IMR-90 (cell line): Measurements from ENCODE around the gene TM4SF4. TPM values are rescaled to one million over a fixed set of nuclear protein-coding genes. Genes with fewer than 3 reads are reported as not detected.

Experiments used
- ATAC-seq: fragments of 200-7000 bp; cut with Tn5 transposase; 2 replicates; pipeline ENCODE4 v1.9.1; 2020; ENCODE audit warnings: low read depth, mild to moderate bottlenecking, moderate library complexity
- BruUV-seq: library from RNA; stranded (reverse); fragments of 400-500 nt; replicated peaks from 2 replicates; lab custom pipeline; 2021; lab: Mats Ljungman, UMichigan
- CTCF ChIA-PET: fragments of 300-600 bp; formaldehyde crosslinking; extraction: SDS; loops from one replicate; lab custom pipeline; 2021; ENCODE audit warnings: antibody characterized with exemption; lab: Yijun Ruan, JAX
- POLR2A ChIA-PET: fragments of 300-600 bp; sonication (Branson Sonifier 250); formaldehyde crosslinking; loops from one replicate; lab custom pipeline; 2022; ENCODE audit warnings: antibody characterized with exemption; ENCODE audit not compliant: unreplicated experiment; lab: Charles Lee
- DNase-seq: peaks from one replicate; pipeline ENCODE4 v3.0.0; 2013
- H2AFZ ChIP-seq: replicated peaks from 2 replicates; pipeline ENCODE3; 2013; ENCODE audit warnings: low read length, mild to moderate bottlenecking; ENCODE audit not compliant: poor library complexity
- H2AK5ac ChIP-seq: 2 replicates; pipeline ENCODE4 v1.6.1; 2013; ENCODE audit warnings: low read depth, low read length, inconsistent platforms
- H2AK9ac ChIP-seq: replicated peaks from 2 replicates; pipeline ENCODE3; 2013; ENCODE audit warnings: mild to moderate bottlenecking, low read depth, low read length, moderate library complexity; ENCODE audit not compliant: poor library complexity
- H2BK120ac ChIP-seq: 2 replicates; pipeline ENCODE4 v1.6.1; 2013; ENCODE audit warnings: low read depth, low read length, inconsistent platforms
- H2BK15ac ChIP-seq: 3 replicates; pipeline ENCODE4 v1.6.1; 2013; ENCODE audit warnings: low read depth, low read length, inconsistent platforms
- H2BK20ac ChIP-seq: 2 replicates; pipeline ENCODE4 v1.6.1; 2013; ENCODE audit warnings: low read depth, mild to moderate bottlenecking, inconsistent platforms, low read length, moderate library complexity
- H2BK5ac ChIP-seq: 2 replicates; pipeline ENCODE4 v1.6.1; 2013; ENCODE audit warnings: mild to moderate bottlenecking, low read depth, low read length, inconsistent platforms; ENCODE audit not compliant: poor library complexity, severe bottlenecking
- H3K14ac ChIP-seq: replicated peaks from 2 replicates; pipeline ENCODE4 v1.6.1; 2013; ENCODE audit warnings: low read depth, low read length, inconsistent platforms
- H3K18ac ChIP-seq: 2 replicates; pipeline ENCODE4 v1.6.1; 2013; ENCODE audit warnings: low read depth, low read length, control low read depth
- H3K23ac ChIP-seq: 2 replicates; pipeline ENCODE4 v1.6.1; 2013; ENCODE audit warnings: low read depth, low read length, inconsistent platforms
- H3K27ac ChIP-seq: 2 replicates; pipeline ENCODE4 v1.5.1; 2013; ENCODE audit warnings: mild to moderate bottlenecking, control low read depth, low read length; ENCODE audit not compliant: insufficient read depth
- H3K27me3 ChIP-seq: 2 replicates; pipeline ENCODE4 v1.6.1; 2013; ENCODE audit warnings: low read length; ENCODE audit not compliant: control insufficient read depth, insufficient read depth
- H3K36me3 ChIP-seq: 2 replicates; pipeline ENCODE4 v1.6.1; 2013; ENCODE audit warnings: low read length, mixed read lengths; ENCODE audit not compliant: control insufficient read depth, insufficient read depth
- H3K4ac ChIP-seq: 2 replicates; pipeline ENCODE4 v1.6.1; 2013; ENCODE audit warnings: low read depth, low read length, inconsistent platforms
- H3K4me1 ChIP-seq: 2 replicates; pipeline ENCODE4 v1.6.1; 2013; ENCODE audit warnings: low read length, mixed read lengths; ENCODE audit not compliant: control insufficient read depth, insufficient read depth
- H3K4me2 ChIP-seq: 2 replicates; pipeline ENCODE4 v1.6.1; 2013; ENCODE audit warnings: low read depth, mild to moderate bottlenecking, control low read depth, low read length, moderate library complexity
- H3K4me3 ChIP-seq: 2 replicates; pipeline ENCODE4 v1.5.1; 2013; ENCODE audit warnings: low read depth, mild to moderate bottlenecking, control low read depth, low read length, moderate library complexity; ENCODE audit not compliant: insufficient read depth
- H3K56ac ChIP-seq: 2 replicates; pipeline ENCODE4 v1.6.1; 2013; ENCODE audit warnings: low read length, inconsistent platforms; ENCODE audit not compliant: insufficient read depth; ENCODE audit errors: extremely low read depth
- H3K79me1 ChIP-seq, 2 experiments: 2 replicates each; pipeline ENCODE4 v1.6.1; 2013; ENCODE audit warnings: low read length in 2 of 2, inconsistent platforms in 1 of 2, low read depth in 1 of 2
- H3K9ac ChIP-seq: 2 replicates; pipeline ENCODE4 v1.6.1; 2013; ENCODE audit warnings: low read depth, low read length, control low read depth
- H3K9me1 ChIP-seq: 2 replicates; pipeline ENCODE4 v1.6.1; 2013; ENCODE audit warnings: low read length, inconsistent platforms; ENCODE audit not compliant: insufficient read depth
- H3K9me3 ChIP-seq: 2 replicates; pipeline ENCODE4 v1.6.1; 2013; ENCODE audit warnings: low read length; ENCODE audit not compliant: control insufficient read depth, insufficient read depth
- H4K20me1 ChIP-seq: 2 replicates; pipeline ENCODE4 v1.6.1; 2013; ENCODE audit warnings: low read length, inconsistent platforms; ENCODE audit not compliant: insufficient read depth
- H4K5ac ChIP-seq: 2 replicates; pipeline ENCODE4 v1.6.1; 2013; ENCODE audit warnings: mild to moderate bottlenecking, low read depth, low read length, control low read depth
- H4K8ac ChIP-seq, 2 experiments: 2 replicates each; pipeline ENCODE4 v1.6.1; 2013; ENCODE audit warnings: low read depth in 2 of 2, low read length in 2 of 2, control low read depth in 1 of 2, inconsistent platforms in 1 of 2
- H4K91ac ChIP-seq: 2 replicates; pipeline ENCODE4 v1.6.1; 2013; ENCODE audit warnings: low read depth, low read length, inconsistent platforms; ENCODE audit not compliant: insufficient read depth
- MAFK ChIP-seq: IDR thresholded peaks from 2 replicates; pipeline ENCODE4 v1.6.1; 2012; ENCODE audit warnings: low read depth, low read length, improper control_type of control experiment
- MXI1 ChIP-seq: IDR thresholded peaks from 2 replicates; pipeline ENCODE4 v1.6.1; 2012; ENCODE audit warnings: low read depth, mild to moderate bottlenecking, low read length, moderate library complexity, borderline replicate concordance
- USF2 ChIP-seq: fragments of 150-350 bp; IDR thresholded peaks from 2 replicates; pipeline ENCODE4 v1.6.1; 2017; ENCODE audit warnings: mild to moderate bottlenecking, antibody characterized with exemption, low read length, low read depth
- WGBS, 2 experiments: methylation state at CpG; one replicate each; pipeline versions ENCODE4 v1.1.5 to v1.1.7; 2013; ENCODE audit warnings: missing lambda C conversion rate in 2 of 2; ENCODE audit not compliant: insufficient read length in 1 of 2; ENCODE audit errors: extremely low coverage in 2 of 2; 5-methylcytosine and 5-hydroxymethylcytosine counted together
- dilution Hi-C: fragments of 300-500 bp; cut with HindIII; formaldehyde crosslinking; loops from one replicate; pipeline ENCODE4 v1.14.3; 2018; ENCODE audit warnings: low sequenced_read_pairs; ENCODE audit not compliant: unreplicated experiment
- in situ Hi-C: fragments of 300-500 bp; cut with MboI; formaldehyde crosslinking; loops from 3 replicates; pipeline ENCODE4 v1.14.3; 2019; ENCODE audit warnings: low sequenced_read_pairs, inconsistent platforms, mixed read lengths
- intact Hi-C: fragments of 100-400 bp; cut with micrococcal nuclease; formaldehyde crosslinking; loops from 2 replicates; pipeline ENCODE4 v1.10.0; 2022
- polyA plus RNA-seq, 3 experiments: library from polyadenylated mRNA; depleted of rRNA; stranded (reverse); fragments of >200 nt; gene quantifications; 2 replicates each; pipeline ENCODE4 v1.2.3, GENCODE V29; 2012; ENCODE audit warnings: low replicate concordance in 1 of 3
- total RNA-seq: library from RNA; depleted of rRNA; stranded (reverse); fragments of >200 nt; gene quantifications from 2 replicates; pipeline ENCODE4 v1.2.3, GENCODE V29; 2012

Gene TM4SF4
- total and polyA plus RNA-seq, 2 of the 4 experiments (the other 2 are of a cell fraction): 0.60 to 1.6 TPM

- Histone ChIP-seq H3K14ac (no peak overlapping the region; the same call in 1 of the 2 replicates), H3K9ac (no peak overlapping the region), H3K4ac (no peak overlapping the region), H2AK5ac (no peak overlapping the region), H3K4me2 (no peak overlapping the region), H2AK9ac (no peak overlapping the region), H3K27me3 (no peaks in the 10 kb centered on the region), H3K27ac (no peak overlapping the region), H2BK20ac (no peak overlapping the region), H3K9me3 (no peaks in the 10 kb centered on the region), H4K5ac (no peak overlapping the region), H2BK120ac (no peak overlapping the region), H3K79me1 (peaks cover 26 to 66% of the 10 kb centered on the region in 2 experiments), H3K4me3 (no peak overlapping the region), H3K23ac (peak overlapping the region; percentile 7; the same call in 1 of the 2 replicates), H4K8ac (0 out of 4 replicates have a peak overlapping the region, but pooled peaks of 1 of the 2 experiments have one; percentile 16), H3K56ac (no peak overlapping the region), H2AFZ (no peak overlapping the region), H4K20me1 (peaks cover 9% of the 10 kb centered on the region), H4K91ac (no peak overlapping the region), H2BK15ac (no peak overlapping the region), H3K36me3 (peaks cover 20% of the 10 kb centered on the region), H3K18ac (no peak overlapping the region), H3K9me1 (peaks cover 18% of the 10 kb centered on the region), H2BK5ac (no peak overlapping the region), H3K4me1 (peaks cover 13% of the 10 kb centered on the region)
- dilution Hi-C loops (no loop called here), in situ Hi-C loops (no loop called here), intact Hi-C loops (no loop called here)
- POLR2A ChIA-PET: interaction anchor here (0.6 kb wide), 1 partner anchor 12 kb away, joined by 3 read pairs; no protein-coding TSS in a partner anchor
- TF ChIP-seq MAFK (no peak), USF2 (no peak), MXI1 (no peak)
- BruUV-seq: no TSS peak
- CTCF ChIA-PET: interaction anchor here (0.8 to 1.5 kb wide), 3 partner anchors 189 to 280 kb away, joined by 3 to 4 read pairs (median 4); no protein-coding TSS in a partner anchor
- ATAC-seq: no peak
- DNase-seq: no peak
- WGBS, 2 experiments: no CpG with 5 or more reads among the region's 4 CpGs
Observed at GRCh38 chr3:149528340-149528650, 53.8 kb downstream of the TM4SF4 start.
